SH-SY5Y (cell line): ENCODE measurements around the gene IRGC.

Experiments
- GATA2 ChIP-seq: IDR thresholded peaks from 2 replicates; pipeline ENCODE4 v1.6.1; 2011; ENCODE audit warnings: mild to moderate bottlenecking, low read depth, low read length
- GATA3 ChIP-seq: IDR thresholded peaks from 2 replicates; pipeline ENCODE4 v1.6.1; 2011; ENCODE audit warnings: low read depth, mild to moderate bottlenecking, low read length, moderate library complexity

The IRGC gene

GRCh38 chr19:43768273-43769050, 52.6 kb downstream of the IRGC start:
- TF ChIP-seq GATA3 (no peak), GATA2 (no peak)

GRCh38 chr19:43769256-43769655, 53.4 kb downstream of the IRGC start:
- no peak for TF ChIP-seq GATA3
- no peak for TF ChIP-seq GATA2
